Measurements from ENCODE around the gene MYO5C. TPM values are rescaled to one million over a fixed set of nuclear protein-coding genes. Genes with fewer than 3 reads are reported as not detected.

Gene MYO5C
- total RNA-seq, 1 donor from 2014 or later = 56.3 TPM

DNA sequence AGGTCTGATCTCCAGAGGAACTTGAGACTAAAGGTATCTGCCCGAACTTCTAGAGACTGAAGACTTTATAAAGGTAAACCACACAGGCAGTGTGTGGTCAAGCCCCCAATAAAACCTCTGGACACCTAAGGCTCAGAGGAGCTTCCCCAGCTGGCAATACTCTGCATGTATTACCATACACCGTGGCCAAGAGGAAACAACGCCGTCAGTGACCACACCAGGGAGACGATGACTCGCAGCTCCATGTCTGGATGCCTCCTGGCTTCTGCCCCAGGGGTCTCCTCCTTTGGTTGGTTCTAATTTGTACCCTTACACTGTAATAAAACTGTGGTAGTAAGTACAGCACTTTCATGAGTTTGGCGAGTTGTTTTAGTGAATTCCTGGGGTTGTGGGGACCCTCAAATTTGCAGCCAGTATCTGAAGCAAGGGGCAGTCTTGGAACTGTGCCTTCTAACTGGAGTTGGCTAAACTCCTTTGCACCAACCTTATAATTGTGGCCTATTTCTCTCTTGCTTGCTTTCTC is 150.9 kb downstream of the MYO5C start:
- DNase-seq (ENCODE audit: low spot score) = no peak

DNA sequence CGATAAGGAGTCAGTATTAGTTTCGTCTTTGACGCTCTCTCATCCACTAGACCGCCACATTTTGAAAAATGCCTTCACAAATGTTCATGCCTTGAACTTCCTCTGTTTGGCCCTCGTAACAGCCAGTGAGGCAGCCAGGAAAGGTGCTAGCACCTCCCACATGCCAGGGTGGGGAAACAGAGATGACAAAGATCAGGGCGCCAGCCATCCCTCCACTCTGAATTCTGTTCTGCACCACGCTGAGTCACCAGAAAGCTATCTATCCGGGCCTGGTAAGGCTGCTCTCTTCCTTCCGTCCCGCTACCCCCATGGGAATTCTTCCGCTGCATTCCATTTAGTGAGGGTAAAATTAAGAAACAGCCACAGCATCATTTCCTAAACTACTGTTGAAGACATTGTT is 151.7 kb downstream of the MYO5C start:
- no peak for DNase-seq (ENCODE audit: low spot score)

Other genes starting within 250 kb of the MYO5C start
- gene BCL2L10, start 183.0 kb downstream of the MYO5C start, total RNA-seq = 2.5 TPM
- gene GNB5, start 104.4 kb downstream of the MYO5C start, total RNA-seq = 29.4 TPM
- 25.3 TPM for gene MYO5A, start 233.1 kb upstream of the MYO5C start, total RNA-seq